Measurements from ENCODE around the gene CWF19L1. TPM values are rescaled to one million over a fixed set of nuclear protein-coding genes. Genes with fewer than 3 reads are reported as not detected.

Gene CWF19L1
- total and polyA plus RNA-seq, 4 donors: 5.3 to 15.7 (median 8.0) TPM

- no peak for TF ChIP-seq HNF4A (conservative IDR thresholded peaks at IDR 0.05)
- no peak for TF ChIP-seq TAF1 (conservative IDR thresholded peaks at IDR 0.05)
- TF ChIP-seq YY1 (IDR thresholded peaks at IDR 0.05): no peak
- TF ChIP-seq GABPA (IDR thresholded peaks at IDR 0.05 in 1 of 2, conservative IDR thresholded peaks at IDR 0.05 in 1 of 2): no peak
- no peak for TF ChIP-seq MAX (IDR thresholded peaks at IDR 0.05)
- no peak for TF ChIP-seq JUND (IDR thresholded peaks at IDR 0.05)
- no peak for TF ChIP-seq RXRA (IDR thresholded peaks at IDR 0.05)
- no peak for TF ChIP-seq FOXA2 (IDR thresholded peaks at IDR 0.05)
- no peak for TF ChIP-seq REST (IDR thresholded peaks at IDR 0.05)
- TF ChIP-seq CTCF (IDR thresholded peaks at IDR 0.05; ENCODE audit: low read depth, low read length, missing input control): no peak
- TF ChIP-seq EGR1 (IDR thresholded peaks at IDR 0.05; ENCODE audit: low read depth in 2 of 2): no peak
- no peak for TF ChIP-seq ATF3 (IDR thresholded peaks at IDR 0.05)
- TF ChIP-seq ZBTB33 (IDR thresholded peaks at IDR 0.05): no peak
- no peak for TF ChIP-seq FOXA1 (IDR thresholded peaks at IDR 0.05)
- no peak for TF ChIP-seq HNF4G (IDR thresholded peaks at IDR 0.05)
- no peak for TF ChIP-seq RAD21 (IDR thresholded peaks at IDR 0.05)
- TF ChIP-seq SP1 (IDR thresholded peaks at IDR 0.05): no peak
- no peak for TF ChIP-seq NR2F2 (IDR thresholded peaks at IDR 0.05)
- Histone ChIP-seq H3K27me3 (ENCODE audit: control insufficient read depth in 4 of 4, insufficient read depth in 4 of 4, low read length in 3 of 4) (no peaks in the 10 kb centered on the region), H3K4me1 (ENCODE audit: control insufficient read depth in 4 of 4, insufficient read depth in 4 of 4, low read length in 3 of 4) (no peaks in the 10 kb centered on the region), H3K27ac (ENCODE audit: low read depth in 1 of 2, low read length in 2 of 2) (no peak overlapping the region), H3K4me3 (ENCODE audit: low read depth in 1 of 3, low read length in 3 of 3) (no peak overlapping the region), H3K9ac (ENCODE audit: low read depth in 1 of 2, low read length in 2 of 2) (no peak overlapping the region), H3K9me3 (ENCODE audit: control insufficient read depth in 4 of 4, low read length in 3 of 4) (no peaks in the 10 kb centered on the region), H3K36me3 (ENCODE audit: control insufficient read depth in 4 of 4, insufficient read depth in 3 of 4, low read depth in 1 of 4, low read length in 3 of 4) (peaks cover 4 to 33% (median 20%) of the 10 kb centered on the region in 4 donors)
- no peak for DNase-seq (ENCODE audit: low spot score)
- 97% methylated on average over 7 of the region's 7 CpGs for WGBS
Measured at GRCh38 chr10:100209303-100209702, 58.1 kb downstream of the CWF19L1 start.
